Stimulated activated CD4-positive, alpha-beta T cell treated with anti-CD3 and anti-CD28 coated beads, Interleukin-12 subunit alpha, Interleukin-12 subunit beta, amount 100 ng/mL, for 24 hours (primary cell): ENCODE measurements around the gene NFIA.
"Not testable (repeated sequence)": the region's sequence is repeated elsewhere in the genome, so short reads cannot be mapped to it uniquely, and the experiment has no call there.

ENCODE experiments used
- DNase-seq, 2 experiments: peaks; one replicate each; pipeline ENCODE4 v3.0.0-alpha.2; 2020; ENCODE audit warnings: low read depth in 2 of 2

The NFIA gene

DNA sequence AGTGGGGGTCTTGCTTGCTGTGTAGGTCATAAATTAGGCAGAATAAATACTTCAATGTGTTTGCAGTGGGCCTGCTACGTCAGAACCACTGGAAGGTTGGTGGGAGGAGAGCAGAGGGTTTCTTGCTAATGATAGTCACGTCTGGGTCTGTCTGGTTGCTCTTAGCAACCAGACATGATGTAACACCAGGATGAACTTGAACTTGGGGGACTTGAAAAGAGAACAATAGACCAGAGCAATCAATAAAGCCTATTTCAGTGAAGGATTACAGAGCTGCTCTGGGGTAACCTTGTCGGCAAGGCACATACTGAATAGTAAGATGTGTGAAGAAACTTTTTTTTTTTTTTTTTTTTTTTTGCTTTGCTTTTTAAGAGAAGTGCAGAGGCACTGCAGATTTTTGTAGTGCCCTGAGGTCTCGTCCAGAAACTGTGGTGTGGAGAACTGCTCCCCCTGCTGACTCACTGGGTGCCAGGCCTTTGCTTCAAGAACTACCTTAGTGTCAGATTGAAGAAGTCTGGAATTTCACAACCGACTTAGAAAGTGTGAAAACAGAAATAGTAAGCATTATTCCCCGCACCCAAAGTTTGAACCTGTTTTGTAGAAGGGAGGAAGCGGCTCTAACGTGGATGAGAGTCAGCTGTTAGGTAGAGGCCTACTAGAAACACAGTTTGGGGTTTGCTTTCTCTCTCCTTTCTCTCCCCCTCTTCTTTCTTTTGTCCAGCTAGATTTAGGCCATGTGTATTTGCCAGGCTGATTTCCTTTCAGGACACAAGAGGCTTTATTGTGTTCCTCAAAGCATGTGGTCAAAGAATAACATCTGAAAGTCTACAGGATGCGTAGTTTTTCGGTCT, 371.0 kb downstream of the NFIA start:
- DNase-seq, result peak; percentile 21 to 55

DNA sequence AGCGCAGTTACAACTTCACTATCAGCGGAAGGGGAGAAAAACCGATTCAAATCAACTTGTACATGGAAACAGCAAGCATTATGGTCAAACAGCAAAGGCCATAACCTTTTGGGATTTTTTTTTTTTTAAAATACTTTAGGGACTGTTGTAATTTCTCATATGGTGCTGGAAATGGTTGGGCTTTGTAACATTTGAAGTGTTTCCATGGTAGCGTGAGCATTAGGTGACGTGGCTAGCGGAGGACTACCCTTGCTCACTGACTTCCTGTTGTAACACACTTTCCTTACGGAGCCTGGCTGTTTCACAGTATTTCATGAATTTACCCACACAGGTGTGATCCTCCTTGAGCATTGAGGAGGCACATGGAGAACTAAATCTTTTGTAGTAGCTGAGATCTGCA, 373.0 kb downstream of the NFIA start:
- DNase-seq, result no peak

DNA sequence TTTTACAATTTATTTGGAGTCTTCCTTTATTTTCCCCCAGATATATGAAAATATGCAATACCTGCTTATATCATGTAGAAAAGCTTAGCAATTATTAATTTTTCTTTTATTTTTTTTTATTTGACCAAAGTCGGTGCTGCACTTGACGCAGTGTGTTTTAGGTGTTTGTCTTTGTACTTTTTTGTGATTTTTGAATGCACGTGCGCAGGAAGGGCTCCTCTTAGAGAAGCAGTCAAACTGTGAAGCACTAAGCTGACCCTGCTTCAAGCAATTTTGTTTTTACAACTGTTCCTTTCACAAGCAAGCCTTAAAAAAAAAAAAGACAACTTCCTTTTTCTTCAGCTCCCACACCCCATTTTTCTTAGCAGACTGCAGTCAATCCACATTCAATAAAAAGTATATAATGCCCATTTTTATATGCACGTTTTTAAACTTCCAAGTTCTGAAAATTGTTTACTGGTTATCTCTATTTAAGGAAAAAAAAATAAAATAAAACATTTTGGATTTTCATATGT, 375.2 kb downstream of the NFIA start:
- DNase-seq, result no peak

DNA sequence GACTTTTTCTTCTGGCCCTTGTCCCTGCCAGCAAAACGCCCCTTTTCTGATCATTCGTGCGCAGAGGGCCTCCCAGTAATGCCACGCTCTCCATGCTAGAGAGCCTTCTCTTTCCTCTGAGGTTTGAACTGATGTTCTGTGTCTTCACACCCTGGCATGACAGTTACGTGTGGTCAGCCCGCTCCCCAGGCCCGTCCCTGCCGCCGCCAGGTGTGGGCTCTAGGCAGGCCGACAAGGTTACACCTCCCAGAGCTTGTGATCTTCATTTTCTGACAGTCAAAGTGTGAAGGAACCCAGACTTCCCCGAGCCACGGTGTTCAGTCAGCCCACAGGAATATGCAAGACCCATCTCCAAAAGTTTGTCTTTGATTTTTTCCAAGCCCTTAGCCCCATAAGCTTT, 377.0 kb downstream of the NFIA start:
- DNase-seq, result no peak

DNA sequence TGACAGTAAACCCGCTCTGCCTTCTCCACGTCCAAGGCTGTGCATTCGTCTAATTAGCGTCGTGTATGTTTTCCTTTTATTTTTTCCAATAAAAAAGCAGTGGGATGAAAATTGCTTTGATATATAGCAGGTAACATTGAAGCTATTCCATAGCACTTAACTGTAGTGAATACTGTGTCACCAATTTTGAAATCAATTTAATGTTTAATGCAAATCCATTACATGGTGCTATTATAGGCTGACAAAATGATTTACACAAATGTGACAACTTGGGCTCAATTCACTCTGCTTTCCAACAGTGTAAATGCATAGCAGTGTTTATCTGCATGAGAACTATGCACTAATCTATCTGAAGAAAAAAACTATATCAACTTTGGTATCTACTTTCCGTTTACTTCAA, 377.8 kb downstream of the NFIA start:
- no peak for DNase-seq

DNA sequence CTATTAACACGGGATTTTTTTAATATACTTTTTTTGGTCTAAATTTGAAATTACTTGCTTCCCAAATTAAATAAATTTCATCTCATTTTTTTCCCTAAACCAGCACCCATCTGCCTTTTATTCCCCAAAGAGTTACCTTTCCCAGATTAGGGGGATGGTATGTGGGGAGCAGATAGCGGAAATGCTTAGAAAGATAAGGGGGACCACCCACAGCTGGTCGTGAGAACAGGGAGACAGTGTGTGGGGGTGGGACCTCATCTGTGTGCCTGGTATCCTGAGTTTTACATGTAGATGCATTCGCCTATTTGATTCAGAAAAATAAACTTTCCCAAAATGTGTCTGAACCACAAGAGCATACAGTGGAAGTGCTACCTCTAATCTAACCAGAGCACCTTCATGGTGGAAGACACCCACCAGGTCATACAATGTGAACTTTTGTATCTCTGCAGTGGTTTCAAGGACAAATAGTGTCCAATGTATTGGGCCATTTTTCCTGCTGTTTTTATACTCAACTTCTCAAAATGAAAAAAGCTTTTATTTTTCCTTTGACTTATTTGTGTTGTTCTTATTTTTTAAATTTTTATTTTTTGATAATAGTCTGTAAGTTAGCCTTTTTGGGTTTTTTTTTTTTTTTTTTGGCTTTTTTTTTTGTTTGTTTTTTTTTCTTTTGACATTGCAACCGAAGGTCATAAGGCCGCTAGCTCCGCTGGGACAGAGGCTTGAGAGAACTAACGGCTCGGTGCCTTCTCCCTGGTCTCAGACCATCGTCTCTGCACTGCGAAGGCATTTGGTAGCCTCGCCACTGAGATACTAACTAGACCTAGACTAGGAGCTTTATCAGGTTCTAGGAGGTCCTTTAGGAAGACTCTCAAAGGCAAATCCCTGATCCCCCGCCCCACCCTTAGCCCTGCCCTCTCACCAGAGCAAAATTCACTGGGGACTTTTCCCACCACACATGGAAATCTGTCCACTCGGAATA, 379.3 kb downstream of the NFIA start:
- no peak for DNase-seq

DNA sequence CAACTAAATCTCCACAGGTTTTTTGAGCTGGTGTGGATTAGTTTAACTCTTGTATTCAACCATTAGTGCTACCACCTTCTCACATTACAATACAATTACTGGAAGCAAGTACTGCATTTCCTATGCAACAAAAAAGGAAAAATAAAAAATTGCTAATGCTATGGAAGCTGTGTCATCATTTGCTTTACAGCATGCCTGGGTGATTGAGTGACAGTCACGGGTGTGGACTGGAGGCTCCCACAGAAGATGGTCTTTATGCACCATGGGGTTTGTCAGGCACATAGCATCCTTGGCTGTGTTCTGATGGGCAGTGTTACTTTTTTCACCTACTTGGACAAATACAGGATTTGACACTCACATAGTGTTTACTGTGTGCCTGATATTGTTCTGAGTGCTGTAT, 380.3 kb downstream of the NFIA start:
- DNase-seq, result no peak

DNA sequence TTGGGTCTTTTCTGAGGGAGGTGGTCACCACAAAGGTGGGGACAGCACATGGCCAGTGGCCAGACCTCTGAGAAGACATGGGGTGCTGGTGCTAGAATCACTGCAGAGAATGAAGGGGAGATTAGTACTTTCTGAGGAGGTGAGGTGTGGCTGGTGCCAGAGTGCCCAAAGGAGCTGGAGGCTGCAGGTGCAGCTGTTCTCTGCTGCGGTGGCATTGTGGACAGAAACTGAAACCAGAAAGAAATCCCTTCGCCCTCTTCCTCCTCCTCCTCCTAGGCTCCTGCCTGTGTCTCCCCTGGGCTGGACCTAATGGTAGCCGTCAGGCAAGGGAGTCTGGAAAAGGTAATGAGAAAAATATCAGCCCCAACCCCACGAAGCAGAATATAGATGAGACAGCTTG, 380.9 kb downstream of the NFIA start:
- DNase-seq, result no peak

DNA sequence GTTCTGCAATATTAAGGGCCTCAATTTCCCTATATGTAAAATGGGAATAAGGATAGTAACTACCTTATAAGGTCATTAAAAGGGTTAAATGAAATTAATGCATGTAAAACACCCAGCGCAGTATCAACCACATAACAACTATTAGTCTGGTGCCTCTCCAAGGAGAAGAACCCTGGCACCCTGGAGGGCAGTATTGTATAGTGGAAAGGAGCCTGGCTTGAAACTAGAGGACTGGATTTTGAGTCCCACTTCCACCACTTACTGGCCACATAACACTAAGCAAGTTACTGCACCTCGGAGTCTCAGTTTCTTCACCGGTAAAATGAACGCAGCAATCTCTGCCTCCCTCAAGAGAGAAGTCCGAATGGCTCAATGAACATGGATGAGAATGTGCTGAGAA, 385.5 kb downstream of the NFIA start:
- DNase-seq, result not testable (repeated sequence)

DNA sequence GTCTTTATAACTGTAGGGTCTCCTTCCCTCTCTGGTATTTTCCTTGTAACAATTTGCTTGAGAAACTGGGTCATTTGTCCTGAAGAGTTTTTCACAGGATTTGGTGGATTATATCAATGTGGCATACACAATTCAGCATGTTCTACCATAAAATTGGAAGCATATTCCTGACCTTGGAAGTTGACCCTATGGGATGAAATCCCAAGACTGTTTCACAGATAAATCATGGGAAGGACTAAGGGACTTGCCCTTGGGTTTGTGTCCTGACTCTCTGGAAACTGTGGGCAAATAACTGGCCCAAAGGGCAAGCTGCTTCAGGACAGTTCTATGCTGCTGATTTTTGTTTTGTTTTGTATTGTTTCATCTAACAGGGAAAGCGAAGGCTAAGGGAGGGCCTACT, 387.0 kb downstream of the NFIA start:
- DNase-seq, result no peak

DNA sequence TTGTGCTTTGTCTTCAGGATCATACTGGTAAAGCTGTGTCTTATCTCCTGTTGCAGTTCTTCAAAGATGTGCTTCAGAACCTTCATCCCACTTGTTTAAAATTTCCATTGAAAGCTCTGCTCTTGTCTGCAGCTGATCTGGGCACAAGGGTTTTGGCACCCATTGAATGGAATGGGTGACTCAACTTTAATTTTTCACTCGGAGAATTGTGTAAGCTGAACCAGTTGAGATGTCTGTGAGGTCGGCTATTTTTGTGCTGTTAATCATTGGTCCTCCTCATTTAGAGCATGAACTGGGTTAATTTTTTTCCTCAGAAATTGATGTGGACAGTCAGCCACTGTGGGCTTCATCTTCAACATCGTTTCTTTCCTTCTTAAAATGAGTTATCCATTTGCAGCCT, 390.5 kb downstream of the NFIA start:
- DNase-seq, result no peak

DNA sequence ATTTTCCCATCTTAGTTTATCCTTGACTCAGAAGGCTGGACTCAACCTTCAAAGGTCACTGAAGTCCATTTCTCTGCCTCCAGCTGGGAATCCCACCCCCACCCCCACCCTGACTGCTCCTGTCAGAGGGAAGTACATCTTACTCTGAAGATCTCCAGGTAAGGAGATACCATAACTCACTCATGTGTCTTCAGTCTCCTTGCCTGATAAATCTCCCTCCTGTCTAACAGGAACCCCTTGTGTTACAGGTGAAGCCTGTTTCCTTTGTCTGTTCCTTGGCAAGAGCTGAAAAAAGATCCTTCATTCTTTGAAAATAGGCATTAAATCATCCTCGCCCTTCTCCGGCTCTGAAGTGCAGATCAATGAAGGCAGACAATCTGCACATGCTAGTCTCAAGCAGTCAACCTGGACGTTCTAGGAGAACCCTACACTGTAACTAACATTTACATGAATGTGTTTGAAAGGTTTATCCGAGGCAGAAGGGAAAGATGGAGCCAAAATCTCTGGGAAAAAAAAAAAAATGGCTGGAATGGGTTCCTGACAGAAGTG, 392.0 kb downstream of the NFIA start:
- no peak for DNase-seq

DNA sequence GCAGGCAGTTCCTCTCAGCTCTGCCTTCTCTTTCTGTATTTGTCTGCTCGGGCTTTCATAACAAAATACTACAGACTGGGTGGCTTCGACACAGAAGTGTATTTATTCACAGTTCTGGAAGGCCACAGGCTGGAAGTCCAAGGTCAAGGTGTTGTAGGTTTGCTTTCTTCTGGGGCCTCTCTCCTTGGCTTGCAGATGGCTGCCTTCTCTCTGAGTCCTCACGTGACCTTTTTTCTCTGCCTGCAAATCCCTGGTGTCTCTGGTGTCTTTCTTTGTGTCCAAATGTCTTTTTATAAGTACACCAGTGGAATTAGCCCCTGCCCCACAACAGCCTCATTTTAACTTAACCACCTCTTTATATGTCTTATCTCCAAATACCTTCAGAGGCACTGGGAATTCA, 392.6 kb downstream of the NFIA start:
- no peak for DNase-seq

DNA sequence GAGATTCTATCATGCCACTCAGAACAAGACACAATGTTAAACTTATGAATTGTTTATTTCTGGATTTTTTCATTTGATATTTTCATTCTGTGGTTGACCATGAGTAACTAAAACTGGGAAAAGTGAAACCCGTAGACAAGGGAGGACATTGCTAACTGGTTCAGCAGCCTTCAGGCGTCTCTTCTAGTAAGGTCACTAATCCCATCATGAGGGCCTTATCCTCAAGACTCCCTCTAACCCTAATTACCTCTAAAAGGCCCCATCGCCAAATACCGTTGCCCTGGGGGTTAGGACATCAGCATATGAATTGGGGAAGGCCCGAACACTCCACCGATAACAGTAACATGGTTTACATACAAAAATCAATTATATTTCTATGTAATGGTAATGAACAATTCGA, 394.9 kb downstream of the NFIA start:
- DNase-seq, result no peak

DNA sequence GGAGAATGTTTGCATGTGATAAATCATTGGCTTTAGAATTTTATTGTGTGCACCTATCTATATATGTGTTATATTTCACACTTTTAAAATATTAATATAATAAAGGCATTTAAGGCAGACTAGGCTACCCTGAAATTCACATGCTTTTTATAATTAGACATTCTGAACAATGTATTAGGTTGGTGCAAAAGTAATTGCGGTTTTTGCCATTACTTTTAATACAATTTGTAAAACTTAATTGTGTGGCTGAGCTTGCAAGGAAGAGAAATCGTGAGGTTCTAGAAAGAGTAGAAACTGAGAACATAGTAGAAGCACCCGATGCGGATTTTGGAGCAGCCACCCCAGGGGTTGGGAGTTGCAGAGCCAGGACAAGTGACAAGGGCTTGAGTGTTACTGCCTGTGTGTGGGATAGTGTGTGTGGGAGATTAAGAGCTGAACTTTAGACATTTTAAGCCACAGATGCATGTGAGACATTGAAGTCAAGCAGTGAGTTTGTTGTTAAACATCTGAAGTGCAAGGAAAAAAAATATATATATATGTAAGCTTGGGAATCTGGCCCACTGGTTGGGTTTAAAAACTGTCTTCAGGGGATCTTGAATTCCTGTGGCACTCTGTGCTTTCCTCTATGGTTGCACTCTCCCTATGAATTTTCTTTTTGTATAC, 398.0 kb downstream of the NFIA start:
- no peak for DNase-seq

DNA sequence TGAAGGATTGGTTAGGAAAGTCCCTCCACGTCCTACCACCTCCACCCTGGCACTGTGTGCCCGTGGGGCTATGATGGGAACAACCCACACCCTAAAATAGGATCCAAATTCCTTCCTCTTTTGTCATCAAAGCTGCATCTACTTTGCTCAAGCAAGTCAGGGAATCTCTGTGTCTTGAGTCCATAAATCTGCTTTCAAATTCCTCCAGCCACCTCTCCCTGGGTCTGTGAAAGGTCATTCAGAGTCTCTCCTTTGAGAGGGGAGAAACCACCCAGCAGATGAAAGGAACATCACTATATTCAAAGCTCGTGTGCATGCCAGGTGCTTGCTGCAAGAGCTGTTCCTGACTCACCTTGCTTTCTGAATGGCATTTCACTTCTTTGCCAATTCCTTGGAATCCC, 399.0 kb downstream of the NFIA start:
- no peak for DNase-seq

DNA sequence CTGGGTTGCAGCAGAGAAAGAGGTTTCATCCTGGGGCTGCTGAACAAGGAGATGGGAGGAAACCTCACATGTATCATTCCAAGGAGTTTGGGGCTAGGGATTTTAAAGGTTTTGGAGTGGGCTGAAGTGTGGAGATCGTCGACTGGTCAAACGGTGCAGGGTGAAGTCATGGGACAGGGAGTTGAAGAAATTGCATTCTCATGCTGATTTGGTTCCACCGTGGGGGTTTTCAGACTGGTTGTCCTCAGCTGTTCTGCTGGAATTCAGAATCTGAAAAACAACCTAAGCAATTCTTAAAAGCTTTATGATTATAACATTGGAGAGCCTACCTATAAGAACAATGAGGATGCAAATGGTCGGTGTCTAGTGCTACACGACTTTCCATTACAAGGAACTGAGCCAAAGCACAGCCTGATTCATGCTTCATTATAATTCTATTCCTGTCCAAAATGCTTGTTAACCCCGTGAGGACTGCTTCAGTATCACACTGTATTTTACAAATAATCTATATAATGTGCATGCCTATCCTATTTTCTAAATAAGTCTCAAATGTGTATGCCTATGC, 399.9 kb downstream of the NFIA start:
- no peak for DNase-seq

DNA sequence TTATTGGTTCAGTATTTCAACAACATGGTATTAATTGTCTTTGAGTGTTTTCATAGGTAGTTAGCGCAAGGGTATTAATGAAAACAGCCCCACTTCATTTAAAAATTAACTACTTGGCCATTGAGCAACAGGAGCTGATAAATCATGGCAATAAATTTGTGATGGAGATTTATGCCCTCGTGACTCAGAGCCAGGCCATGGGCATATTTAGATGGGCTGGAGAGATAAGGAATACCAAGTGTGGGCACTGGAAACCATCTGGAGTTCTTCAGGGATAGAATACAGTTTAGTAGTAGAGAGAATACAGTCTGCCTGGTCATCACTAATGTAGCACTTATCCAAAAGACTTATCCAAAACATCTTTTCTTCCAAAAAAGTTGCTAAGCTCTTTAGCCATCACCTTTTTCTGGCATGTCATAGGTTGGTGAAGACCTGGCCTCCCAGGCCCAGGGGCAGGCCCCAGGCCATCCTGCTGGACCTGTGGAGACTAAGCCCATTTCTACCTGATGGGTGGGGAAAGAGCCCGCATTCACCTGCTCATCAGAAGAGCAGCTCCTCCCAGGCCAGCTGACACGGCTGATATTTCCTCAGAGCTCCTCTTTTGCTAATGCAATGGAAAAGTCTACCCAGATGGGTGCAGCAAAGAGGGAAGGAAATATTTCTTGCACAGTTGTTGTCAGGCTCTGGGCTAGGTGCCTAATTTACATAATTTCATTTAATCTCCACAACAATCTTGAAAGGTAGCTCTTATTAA, 404.6 kb downstream of the NFIA start:
- DNase-seq, result no peak

DNA sequence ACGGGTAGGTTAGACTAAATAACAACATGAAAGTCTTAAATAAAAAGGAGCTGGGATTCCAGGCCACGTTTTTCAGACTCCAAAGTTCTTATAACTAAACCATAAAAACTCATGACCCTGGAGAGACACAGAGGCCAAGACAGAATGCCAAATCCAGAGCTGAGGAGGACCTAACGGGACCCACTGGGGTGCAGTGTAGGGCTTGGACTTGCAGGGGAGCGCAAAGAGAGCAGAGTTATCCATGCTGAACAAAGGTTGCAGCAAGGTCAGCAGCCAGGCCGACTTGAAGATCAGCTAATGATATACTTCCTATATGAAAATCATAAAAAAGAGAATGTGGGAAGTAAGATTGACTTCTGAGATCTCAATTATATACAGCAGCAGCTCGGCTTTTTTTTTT, 405.4 kb downstream of the NFIA start:
- DNase-seq, result no peak

DNA sequence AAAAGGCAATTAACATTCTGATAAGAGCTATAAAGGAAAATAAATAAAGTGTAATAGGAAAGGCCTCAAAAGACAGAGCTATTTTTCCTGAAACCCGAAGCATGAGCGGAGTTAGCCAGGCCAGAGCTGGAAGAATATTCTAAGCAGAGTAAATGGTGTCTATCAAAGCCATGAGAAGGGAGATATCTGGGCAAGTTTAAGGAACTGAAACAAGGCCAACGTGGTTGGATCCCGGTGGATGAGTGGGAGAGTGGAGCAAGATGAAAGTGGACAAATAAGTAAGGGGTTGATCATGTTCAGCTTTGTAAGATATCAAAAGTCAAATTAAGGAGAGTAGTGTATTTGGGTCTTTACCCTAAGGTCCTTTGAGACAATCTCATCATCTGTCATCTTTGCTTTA, 408.6 kb downstream of the NFIA start:
- DNase-seq, result no peak

DNA sequence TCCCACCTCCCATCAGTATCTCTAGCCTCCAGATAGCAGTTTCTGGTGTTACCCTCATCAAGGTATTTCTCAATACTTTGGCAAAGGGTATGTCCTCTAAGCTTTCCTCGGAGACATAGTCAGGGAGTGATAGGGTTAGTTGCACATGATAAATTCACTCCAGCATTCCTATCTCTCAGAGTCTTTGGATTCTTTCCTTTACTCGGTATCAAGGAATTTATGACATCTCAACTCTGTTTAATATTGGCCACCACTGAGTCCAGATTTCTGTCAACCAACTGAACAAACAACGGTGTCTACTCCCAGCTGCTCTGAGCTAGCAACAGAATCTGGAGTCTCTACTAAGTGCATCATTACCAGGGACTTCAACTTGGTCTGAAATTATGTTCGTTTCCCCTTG, 409.1 kb downstream of the NFIA start:
- no peak for DNase-seq
